Heart right ventricle (tissue), 16 donors: ENCODE results near the gene CBFA2T2. TPM values are rescaled to one million over a fixed set of nuclear protein-coding genes. Genes with fewer than 3 reads are reported as not detected.
A peak's percentile ranks its signal among the peaks of the same experiment; 100 is the strongest.

Experiments
- ATAC-seq, 8 donors: fragments of 200-7000 bp; cut with Tn5 transposase; one replicate each; pipeline ENCODE4 v1.9.1; 2020; ENCODE audit warnings: mild to moderate bottlenecking in 8 of 8, moderate library complexity in 8 of 8, moderate number of reproducible peaks in 1 of 8
- DNase-seq, 2 donors: peaks; one replicate each; pipeline ENCODE4 v3.0.0-alpha.2; 2020
- H3K27ac ChIP-seq, 10 donors: fragments of 200-600 bp; sonication (generic) in 2 of 10; one replicate each; pipeline versions ENCODE4 v1.5.0 to v1.8.0; 2020 to 2022; ENCODE audit warnings: mild to moderate bottlenecking in 3 of 10
- H3K27me3 ChIP-seq, 7 donors: fragments of 200-600 bp; one replicate each; pipeline ENCODE4 v1.8.0; 2021 to 2022; ENCODE audit warnings: mild to moderate bottlenecking in 2 of 7
- H3K36me3 ChIP-seq, 9 donors: fragments of 200-600 bp; sonication (generic) in 1 of 9; one replicate each; pipeline versions ENCODE4 v1.5.0 to v1.8.0; 2020 to 2022; ENCODE audit warnings: mild to moderate bottlenecking in 2 of 9
- H3K4me1 ChIP-seq, 9 donors: fragments of 200-600 bp; sonication (generic) in 1 of 9; one replicate each; pipeline versions ENCODE4 v1.5.0 to v1.8.0; 2020 to 2022; ENCODE audit warnings: mild to moderate bottlenecking in 4 of 9
- H3K4me3 ChIP-seq, 10 donors: fragments of 200-600 bp; sonication (generic) in 2 of 10; one replicate each; pipeline versions ENCODE4 v1.5.0 to v1.8.0; 2020 to 2022; ENCODE audit warnings: mild to moderate bottlenecking in 7 of 10, moderate library complexity in 2 of 10
- H3K9me3 ChIP-seq, 11 donors: fragments of 200-600 bp in 10 of 11; sonication (generic) in 2 of 11; one replicate each; pipeline versions ENCODE4 v1.5.0 to v1.8.0; 2013 to 2022; ENCODE audit warnings: mild to moderate bottlenecking in 2 of 11, control low read depth in 1 of 11, moderate library complexity in 1 of 11
- CTCF ChIP-seq, 9 donors: fragments of 200-600 bp; sonication (generic) in 2 of 9; IDR thresholded peaks; one replicate each; pipeline versions ENCODE4 v1.5.0 to v1.8.0; 2021 to 2022; ENCODE audit warnings: antibody characterized with exemption in 9 of 9, mild to moderate bottlenecking in 5 of 9, moderate library complexity in 1 of 9
- WGBS, 2 donors: extraction: QIAGEN DNeasy Blood & Tissue Kit; methylation state at CpG; one replicate each; pipeline ENCODE4 v1.1.7; 2013; ENCODE audit warnings: inconsistent platforms in 1 of 2; 5-methylcytosine and 5-hydroxymethylcytosine counted together
- intact Hi-C, 10 donors: fragments of 100-400 bp; cut with DNase I; formaldehyde crosslinking; loops; one replicate each; pipeline versions ENCODE4 v1.11.1 to v1.14.2; 2022
- polyA plus RNA-seq, 2 donors: library from polyadenylated mRNA; stranded (reverse); fragments of 200-250 nt; gene quantifications; one replicate each; pipeline ENCODE4 v1.2.3, GENCODE V29; 2013
- total RNA-seq, 10 donors: library from RNA; stranded (reverse); fragmentation: NEBNext Ultra II Directional in 3 of 10; extraction: Animal tissue kit (Norgen Biotek cat#: 25700) in 3 of 10; gene quantifications; one replicate each; pipeline versions ENCODE4 v1.2.1 to v1.2.4, GENCODE V29; 2021 to 2023
- donor health status: Arrhythmogenic right ventricular cardiomyopathy.
- donor health status: ischemic (EF 13 %, LVEDD 7.1; RV severe dilation, severe dysfunction).
- donor health status: healthy with polysubstance abuse.
- donor health status: DM: no; HTN: yes; CAD: no.
- donor health status: DM: no; HTN: no; CAD: no.
- donor health status: ischemic (EF 25% LVEDD 6.9; RV normal size, moderate dysfunction).
- donor health status: ischemic (EF 25% LVEDD 5.7; RV mildly dilated, moderate dysfunction).
- donor health status: healthy.
- donor health status: DM: yes; HTN: yes; CAD: no.
- donor health status: Ischemic cardiomyopathy.
- donor health status: ischemic (EF 35%, LVEDD 5.7; RV mildly dilated, moderate dysfunction).
- donor health status: nonischemic (EF 11% LVEDD 7.7; RV severe dilation, severe dysfunction).
- donor health status: DM: yes; HTN: yes; CAD: no.
- donor health status: PGD.
- donor health status: ischemic (EF 29% LVEDD 5.4; RV normal size, mild dysfunction).
- donor health status: nonischemic (EF 23%, LVEDD 6.1; RV moderate dilation, normal function).

The CBFA2T2 gene
- total and polyA plus RNA-seq, 12 donors, result 3.5 to 13.3 (median 11.3) TPM

- Histone ChIP-seq H3K36me3 (peaks cover 0 to 18% (median 0%) of the 10 kb centered on the region in 9 donors), H3K27me3 (no peaks in the 10 kb centered on the region), H3K27ac (peak overlapping the region in 1 of 10 donors; percentile 30), H3K9me3 (no peaks in the 10 kb centered on the region), H3K4me3 (no peak overlapping the region), H3K4me1 (peaks cover 0 to 25% (median 15%) of the 10 kb centered on the region in 9 donors)
- peak in 5 of 8 donors; percentile 23 to 74 (median 54) for ATAC-seq
- TF ChIP-seq CTCF (IDR thresholded peaks at IDR 0.05), result no peak
- intact Hi-C loops, result no loop called here
- DNase-seq, result no peak
- 77 to 80% methylated on average over 1 of the region's 1 CpG for WGBS, 2 donors
These were observed 61.9 kb downstream of the CBFA2T2 start for GRCh38 chr20:33551778-33552177.

- Histone ChIP-seq H3K9me3 (no peaks in the 10 kb centered on the region), H3K36me3 (peaks cover 0 to 19% (median 0%) of the 10 kb centered on the region in 9 donors), H3K27ac (peak overlapping the region in 3 of 10 donors; percentile 16 to 38 (median 30)), H3K4me3 (no peak overlapping the region), H3K4me1 (peaks cover 0 to 25% (median 15%) of the 10 kb centered on the region in 9 donors), H3K27me3 (no peaks in the 10 kb centered on the region)
- intact Hi-C loops, result no loop called here
- no peak for ATAC-seq
- 69 to 74% methylated on average over 3 of the region's 3 CpGs for whole genome bisulfite sequencing, 2 donors
- no peak for DNase-seq
- no peak for TF ChIP-seq CTCF (IDR thresholded peaks at IDR 0.05)
These were observed 62.6 kb downstream of the CBFA2T2 start for GRCh38 chr20:33552519-33552918.

GRCh38 chr20:33553516-33553915, 63.6 kb downstream of the CBFA2T2 start:
- Histone ChIP-seq H3K4me1 (peaks cover 0 to 25% (median 15%) of the 10 kb centered on the region in 9 donors), H3K9me3 (no peaks in the 10 kb centered on the region), H3K27me3 (no peaks in the 10 kb centered on the region), H3K4me3 (no peak overlapping the region), H3K36me3 (peaks cover 0 to 22% (median 0%) of the 10 kb centered on the region in 9 donors), H3K27ac (no peak overlapping the region)
- no peak for DNase-seq
- intact Hi-C loops, result no loop called here
- 95 to 96% methylated on average over 4 of the region's 4 CpGs for WGBS, 2 donors
- no peak for ATAC-seq
- TF ChIP-seq CTCF (IDR thresholded peaks at IDR 0.05), result no peak

GRCh38 chr20:33554914-33555420, 65.1 kb downstream of the CBFA2T2 start:
- WGBS, 2 donors, result 30 to 37% methylated on average over 2 of the region's 2 CpGs
- peaks cover 0 to 22% (median 0%) of the 10 kb centered on the region in 9 donors for H3K36me3 ChIP-seq
- no peaks in the 10 kb centered on the region for H3K27me3 ChIP-seq
- peaks cover 0 to 25% (median 15%) of the 10 kb centered on the region in 9 donors for H3K4me1 ChIP-seq
- ATAC-seq (peak in 7 of 8 donors; percentile 73 to 88 (median 78)), DNase-seq (peak in 1 of 2 donors; percentile 16)
- intact Hi-C loops, result no loop called here
- no peak for TF ChIP-seq CTCF (IDR thresholded peaks at IDR 0.05)
- H3K4me3 ChIP-seq, result peak overlapping the region in 2 of 10 donors; percentile 4 to 5
- peak overlapping the region in 6 of 10 donors; percentile 7 to 77 (median 16) for H3K27ac ChIP-seq
- no peaks in the 10 kb centered on the region for H3K9me3 ChIP-seq
